ENCODE measurements around the gene BNIP5. TPM values are rescaled to one million over a fixed set of nuclear protein-coding genes. Genes with fewer than 3 reads are reported as not detected.

The BNIP5 gene
- total RNA-seq, 1 donor from 2014 or later: not detected

- no peak overlapping the region for H3K4me2 ChIP-seq
- no peaks in the 10 kb centered on the region for H3K9me3 Mint-ChIP-seq
- H4K20me1 ChIP-seq (ENCODE audit: low read depth): no peaks in the 10 kb centered on the region
- no peaks in the 10 kb centered on the region for H3K79me2 ChIP-seq (ENCODE audit: low read depth)
- H3K4me3 Mint-ChIP-seq: no peak overlapping the region
- peaks cover 12% of the 10 kb centered on the region for H3K4me1 Mint-ChIP-seq
- DNase-seq (ENCODE audit: low spot score): no peak
- no peak for TF ChIP-seq EZH2phosphoT487 (IDR thresholded peaks at IDR 0.05)
- TF ChIP-seq EZH2 (IDR thresholded peaks at IDR 0.05): no peak
- TF ChIP-seq, protein P1, sequence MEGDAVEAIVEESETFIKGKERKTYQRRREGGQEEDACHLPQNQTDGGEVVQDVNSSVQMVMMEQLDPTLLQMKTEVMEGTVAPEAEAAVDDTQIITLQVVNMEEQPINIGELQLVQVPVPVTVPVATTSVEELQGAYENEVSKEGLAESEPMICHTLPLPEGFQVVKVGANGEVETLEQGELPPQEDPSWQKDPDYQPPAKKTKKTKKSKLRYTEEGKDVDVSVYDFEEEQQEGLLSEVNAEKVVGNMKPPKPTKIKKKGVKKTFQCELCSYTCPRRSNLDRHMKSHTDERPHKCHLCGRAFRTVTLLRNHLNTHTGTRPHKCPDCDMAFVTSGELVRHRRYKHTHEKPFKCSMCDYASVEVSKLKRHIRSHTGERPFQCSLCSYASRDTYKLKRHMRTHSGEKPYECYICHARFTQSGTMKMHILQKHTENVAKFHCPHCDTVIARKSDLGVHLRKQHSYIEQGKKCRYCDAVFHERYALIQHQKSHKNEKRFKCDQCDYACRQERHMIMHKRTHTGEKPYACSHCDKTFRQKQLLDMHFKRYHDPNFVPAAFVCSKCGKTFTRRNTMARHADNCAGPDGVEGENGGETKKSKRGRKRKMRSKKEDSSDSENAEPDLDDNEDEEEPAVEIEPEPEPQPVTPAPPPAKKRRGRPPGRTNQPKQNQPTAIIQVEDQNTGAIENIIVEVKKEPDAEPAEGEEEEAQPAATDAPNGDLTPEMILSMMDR (IDR thresholded peaks at IDR 0.05): no peak
- no peaks in the 10 kb centered on the region for H3F3A ChIP-seq (ENCODE audit: low read depth)
- peaks cover 52% of the 10 kb centered on the region for H3K27me3 ChIP-seq
- H3K4me3 ChIP-seq: no peak overlapping the region
- no peaks in the 10 kb centered on the region for H3K36me3 ChIP-seq
- H3K4me1 ChIP-seq: peaks cover 7% of the 10 kb centered on the region
- no peak overlapping the region for H2AFZ ChIP-seq (replicated peaks)
- H3K9me3 ChIP-seq (ENCODE audit: low read depth): no peaks in the 10 kb centered on the region
- H3K27ac Mint-ChIP-seq: no peak overlapping the region
- no peaks in the 10 kb centered on the region for H3K36me3 Mint-ChIP-seq
- H3K9ac ChIP-seq: no peak overlapping the region
- peaks cover 9% of the 10 kb centered on the region for H3K27me3 Mint-ChIP-seq (ENCODE audit: insufficient read depth, low read depth)
- H3K27ac ChIP-seq: no peak overlapping the region
Observed at GRCh38 chr6:36284359-36284758, 52.3 kb downstream of the BNIP5 start.

DNA sequence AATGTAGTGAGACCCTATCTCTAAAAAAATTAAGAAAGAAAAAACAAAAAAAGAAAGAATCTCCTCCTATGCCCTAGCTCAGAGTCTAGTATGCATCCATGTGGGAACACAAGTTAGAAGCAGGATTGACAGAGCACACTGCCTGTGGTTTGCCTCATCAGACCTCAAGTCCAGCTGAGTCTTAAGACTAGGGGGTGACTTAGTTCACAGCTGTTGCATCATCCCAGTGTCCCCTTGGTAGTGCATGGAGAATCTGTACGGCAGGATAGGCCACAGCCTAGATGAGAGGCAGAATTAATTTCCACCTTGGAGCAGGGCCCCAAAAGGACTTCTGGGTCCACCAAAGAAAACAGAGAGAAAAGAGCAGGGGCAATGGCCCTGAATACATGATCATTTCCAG, 53.1 kb downstream of the BNIP5 start:
- Mint-ChIP-seq H3K4me3 (no peak overlapping the region), H3K36me3 (no peaks in the 10 kb centered on the region), H3K27me3 (ENCODE audit: insufficient read depth, low read depth) (peaks cover 9% of the 10 kb centered on the region), H3K27ac (no peak overlapping the region), H3K9me3 (no peaks in the 10 kb centered on the region), H3K4me1 (peaks cover 12% of the 10 kb centered on the region)
- no peaks in the 10 kb centered on the region for H3K9me3 ChIP-seq (ENCODE audit: low read depth)
- no peak overlapping the region for H3K4me2 ChIP-seq
- peaks cover 52% of the 10 kb centered on the region for H3K27me3 ChIP-seq
- TF ChIP-seq, protein P1 (IDR thresholded peaks at IDR 0.05): no peak
- TF ChIP-seq EZH2 (IDR thresholded peaks at IDR 0.05) (no peak), EZH2phosphoT487 (IDR thresholded peaks at IDR 0.05) (no peak)
- H3K79me2 ChIP-seq (ENCODE audit: low read depth): no peaks in the 10 kb centered on the region
- H3K27ac ChIP-seq: no peak overlapping the region
- H3K4me1 ChIP-seq: peaks cover 7% of the 10 kb centered on the region
- H3K36me3 ChIP-seq: no peaks in the 10 kb centered on the region
- H4K20me1 ChIP-seq (ENCODE audit: low read depth): no peaks in the 10 kb centered on the region
- H3K9ac ChIP-seq: no peak overlapping the region
- no peak overlapping the region for H3K4me3 ChIP-seq
- H3F3A ChIP-seq (ENCODE audit: low read depth): no peaks in the 10 kb centered on the region
- H2AFZ ChIP-seq (replicated peaks): no peak overlapping the region
- no peak for DNase-seq (ENCODE audit: low spot score)

DNA sequence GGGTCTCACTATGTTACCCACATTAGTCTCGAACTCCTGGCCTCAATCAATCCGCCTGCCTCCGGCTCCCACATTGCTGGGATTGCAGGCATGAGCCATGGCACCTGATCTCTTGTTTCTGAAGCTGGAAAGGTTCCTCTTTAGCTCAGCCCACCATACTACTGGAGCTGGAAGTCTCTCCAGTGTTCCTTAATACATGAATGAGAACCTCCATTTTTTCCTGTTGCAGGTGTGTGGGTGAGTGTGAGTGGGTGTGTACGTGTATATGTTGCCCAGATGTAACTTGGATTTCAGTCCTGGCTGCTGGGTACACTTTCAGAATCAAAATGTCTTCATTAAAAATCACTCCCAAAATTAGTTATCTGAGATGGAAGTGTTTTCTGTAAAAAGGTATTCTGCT, 55.7 kb downstream of the BNIP5 start:
- H2AFZ ChIP-seq (replicated peaks): no peak overlapping the region
- Mint-ChIP-seq H3K9me3 (no peaks in the 10 kb centered on the region), H3K4me3 (no peak overlapping the region), H3K27ac (no peak overlapping the region), H3K4me1 (peaks cover 12% of the 10 kb centered on the region), H3K27me3 (ENCODE audit: insufficient read depth, low read depth) (peaks cover 9% of the 10 kb centered on the region), H3K36me3 (no peaks in the 10 kb centered on the region)
- H3K9me3 ChIP-seq (ENCODE audit: low read depth): no peaks in the 10 kb centered on the region
- no peaks in the 10 kb centered on the region for H3F3A ChIP-seq (ENCODE audit: low read depth)
- no peak for DNase-seq (ENCODE audit: low spot score)
- H3K4me1 ChIP-seq: peaks cover 7% of the 10 kb centered on the region
- H3K27ac ChIP-seq: no peak overlapping the region
- H3K36me3 ChIP-seq: no peaks in the 10 kb centered on the region
- no peak overlapping the region for H3K4me3 ChIP-seq
- no peak overlapping the region for H3K9ac ChIP-seq
- H3K27me3 ChIP-seq: peaks cover 39% of the 10 kb centered on the region
- H4K20me1 ChIP-seq (ENCODE audit: low read depth): no peaks in the 10 kb centered on the region
- TF ChIP-seq, protein P1 (IDR thresholded peaks at IDR 0.05): no peak
- TF ChIP-seq EZH2 (IDR thresholded peaks at IDR 0.05): no peak
- no peak for TF ChIP-seq EZH2phosphoT487 (IDR thresholded peaks at IDR 0.05)
- H3K4me2 ChIP-seq: no peak overlapping the region
- no peaks in the 10 kb centered on the region for H3K79me2 ChIP-seq (ENCODE audit: low read depth)
